GM12878 (cell line): ENCODE results near the gene TSPAN16. TPM values are rescaled to one million over a fixed set of nuclear protein-coding genes. Genes with fewer than 3 reads are reported as not detected.

ENCODE experiments used
- ATAC-seq: fragments of 200-7000 bp; cut with Tn5 transposase; 3 replicates; pipeline ENCODE4 v1.9.1; 2020; ENCODE audit warnings: mild to moderate bottlenecking, moderate library complexity
- BruUV-seq: library from RNA; stranded (reverse); fragments of 400-500 nt; replicated peaks from 2 replicates; lab custom pipeline; 2021; lab: Mats Ljungman, UMichigan
- CTCF ChIA-PET: fragments of 300-600 bp; sonication (Branson Sonifier 250); formaldehyde crosslinking; extraction: SDS; loops from one replicate; lab custom pipeline; 2021; ENCODE audit warnings: inconsistent platforms; lab: Yijun Ruan, JAX
- POLR2A ChIA-PET: fragments of 350-600 bp; formaldehyde crosslinking; extraction: SDS; loops from one replicate; lab custom pipeline; 2021; ENCODE audit warnings: inconsistent platforms; lab: Charles Lee
- RAD21 ChIA-PET: fragments of 300-600 bp; sonication (Branson Sonifier 250); formaldehyde crosslinking; loops from one replicate; lab custom pipeline; 2023; ENCODE audit warnings: antibody characterized with exemption; ENCODE audit not compliant: unreplicated experiment; lab: Charles Lee
- SMC1A ChIA-PET: fragments of 300-600 bp; sonication (Branson Sonifier 250); formaldehyde crosslinking; loops from one replicate; lab custom pipeline; 2023; ENCODE audit not compliant: unreplicated experiment, uncharacterized antibody; lab: Charles Lee
- DNase-seq: peaks from one replicate; pipeline ENCODE4 v3.0.0-alpha.2; 2011; ENCODE audit warnings: low read depth, low spot score
- FAIRE-seq: peaks from 3 replicates; lab custom pipeline; 2011; peaks lifted over from hg19 to GRCh38; lab: Jason Lieb, UNC
- H2AFZ ChIP-seq: 2 replicates; pipeline ENCODE4 v1.6.0; 2011; ENCODE audit warnings: low read depth, low read length, control low read depth; ENCODE audit not compliant: control insufficient read depth
- H3K27ac ChIP-seq: 2 replicates; pipeline ENCODE4 v1.5.1; 2011; ENCODE audit warnings: control low read depth; ENCODE audit not compliant: control insufficient read depth, insufficient read depth
- H3K27me3 ChIP-seq, 2 experiments: replicated peaks in 1 of 2; 2 replicates each; pipeline versions ENCODE4 v1.6.0 to v1.6.1; 2011; ENCODE audit warnings: low read length in 1 of 2; ENCODE audit not compliant: control insufficient read depth in 2 of 2, insufficient read depth in 2 of 2
- H3K36me3 ChIP-seq, 2 experiments: 2 replicates each; pipeline ENCODE4 v1.5.1; 2011; ENCODE audit warnings: low read length in 1 of 2; ENCODE audit not compliant: control insufficient read depth in 2 of 2, insufficient read depth in 2 of 2
- H3K4me1 ChIP-seq: 2 replicates; pipeline ENCODE4 v1.6.1; 2011; ENCODE audit warnings: mild to moderate bottlenecking, low read length, moderate library complexity, mixed read lengths; ENCODE audit not compliant: control insufficient read depth, insufficient read depth
- H3K4me2 ChIP-seq: 2 replicates; pipeline ENCODE4 v1.6.0; 2011; ENCODE audit warnings: control low read depth; ENCODE audit not compliant: control insufficient read depth, insufficient read depth
- H3K4me3 ChIP-seq: fragments of 200-600 bp; sonication (generic); 2 replicates; pipeline ENCODE4 v1.5.1; 2016
- H3K79me2 ChIP-seq: 2 replicates; pipeline ENCODE4 v1.6.0; 2011; ENCODE audit warnings: low read length; ENCODE audit not compliant: control insufficient read depth, insufficient read depth
- H3K9ac ChIP-seq: 2 replicates; pipeline ENCODE4 v1.8.0; 2011; ENCODE audit warnings: low read length, control low read depth, mixed read lengths; ENCODE audit not compliant: control insufficient read depth, insufficient read depth
- H3K9me3 ChIP-seq: replicated peaks from 3 replicates; pipeline ENCODE4 v1.5.1; 2011; ENCODE audit warnings: mild to moderate bottlenecking, low read length; ENCODE audit not compliant: control insufficient read depth, insufficient read depth
- H4K20me1 ChIP-seq: 2 replicates; pipeline ENCODE4 v1.6.0; 2011; ENCODE audit not compliant: control insufficient read depth, insufficient read depth
- CHD1 ChIP-seq: IDR thresholded peaks from 2 replicates; pipeline ENCODE4 v1.6.1; 2012; ENCODE audit warnings: low read depth, low read length, improper control_type of control experiment
- CHD2 ChIP-seq: IDR thresholded peaks from 2 replicates; pipeline ENCODE4 v1.6.1; 2011; ENCODE audit warnings: low read depth, low read length, improper control_type of control experiment, borderline replicate concordance
- GATAD2B ChIP-seq: fragments of 450-650 bp; conservative IDR thresholded peaks from 2 replicates; pipeline ENCODE4 v1.6.1; 2017; ENCODE audit warnings: low read depth, mild to moderate bottlenecking, moderate library complexity
- IKZF2 ChIP-seq, 2 experiments: fragments of 450-650 bp; IDR thresholded peaks; 2 replicates each; pipeline ENCODE4 v1.6.1; 2017; ENCODE audit warnings: mild to moderate bottlenecking in 2 of 2, moderate library complexity in 2 of 2
- NFIC ChIP-seq: IDR thresholded peaks from 2 replicates; pipeline ENCODE4 v1.6.1; 2012; ENCODE audit warnings: low read depth, mild to moderate bottlenecking, inconsistent platforms, low read length, moderate library complexity
- NFYA ChIP-seq: IDR thresholded peaks from 2 replicates; pipeline ENCODE4 v1.6.1; 2011; ENCODE audit warnings: low read depth, mild to moderate bottlenecking, low read length, improper control_type of control experiment, borderline replicate concordance
- NR2F1 ChIP-seq: fragments of 450-650 bp; conservative IDR thresholded peaks from 2 replicates; pipeline ENCODE4 v1.6.1; 2017; ENCODE audit warnings: mild to moderate bottlenecking
- SRF ChIP-seq, 2 experiments: IDR thresholded peaks; 2 replicates each; pipeline ENCODE4 v1.6.1; 2011; ENCODE audit warnings: low read depth in 2 of 2, low read length in 2 of 2, mild to moderate bottlenecking in 1 of 2, moderate library complexity in 1 of 2
- STAT1 ChIP-seq: fragments of 450-650 bp; conservative IDR thresholded peaks from 2 replicates; pipeline ENCODE4 v1.6.1; 2014; ENCODE audit warnings: antibody characterized with exemption, mild to moderate bottlenecking
- WGBS: methylation state at CpG from one replicate; pipeline ENCODE4 v1.1.6; 2016; ENCODE audit warnings: low lambda C conversion rate; ENCODE audit not compliant: insufficient replicate concordance, insufficient coverage; ENCODE audit errors: missing lambda C conversion rate; 5-methylcytosine and 5-hydroxymethylcytosine counted together
- in situ Hi-C: fragments of 300-500 bp; cut with MboI; formaldehyde crosslinking; loops from 9 replicates; pipeline ENCODE4 v1.14.3; 2018; ENCODE audit warnings: mixed read lengths
- intact Hi-C: fragments of 100-400 bp; cut with micrococcal nuclease; formaldehyde crosslinking; loops from one replicate; pipeline ENCODE4 v1.14.2; 2022; ENCODE audit not compliant: unreplicated experiment
- polyA plus RNA-seq, 11 experiments: library from polyadenylated mRNA; depleted of rRNA in 4 of 11; unstranded in 6 of 11; stranded (reverse) in 5 of 11; fragments of >200 nt; fragmentation: Nextera tagmentation in 4 of 11; fragmentation: Illumina TruSeq in 1 of 11; extraction: Ambion mirVana in 4 of 11; extraction: Trizol in 1 of 11; gene quantifications; 1 replicate in 1 of 11; 2 replicates in 10 of 11; pipeline versions ENCODE4 v1.2.1 to v1.2.3, GENCODE V29; 2011 to 2016; ENCODE audit warnings: inconsistent platforms in 2 of 11, missing spikeins in 2 of 11, low read depth in 1 of 11
- total RNA-seq, 4 experiments: library from RNA; depleted of rRNA in 3 of 4; stranded (reverse); fragments of >200 nt in 3 of 4; fragmentation: Illumina TruSeq in 1 of 4; extraction: Trizol in 1 of 4; gene quantifications; 2 replicates each; pipeline versions ENCODE4 v1.2.1 to v1.2.3, GENCODE V29; 2013 to 2021
- TF ChIP-seq, protein P1 (sequence below): fragments of 450-650 bp; IDR thresholded peaks from 2 replicates; pipeline ENCODE4 v1.6.1; 2016; ENCODE audit warnings: mild to moderate bottlenecking
- TF ChIP-seq, protein P2 (sequence below): fragments of 450-650 bp; IDR thresholded peaks from 2 replicates; pipeline ENCODE4 v1.6.1; 2018; ENCODE audit warnings: borderline replicate concordance, mild to moderate bottlenecking; ENCODE audit not compliant: partially characterized antibody
- TF ChIP-seq, protein P3 (sequence below): fragments of 450-650 bp; IDR thresholded peaks from 2 replicates; pipeline ENCODE4 v1.6.1; 2017; ENCODE audit warnings: mild to moderate bottlenecking, moderate library complexity

Gene TSPAN16
- total and polyA plus RNA-seq, 10 of the 15 experiments (the other 5 are each of a cell fraction or from before 2014, with no cell fraction given) = not detected

DNA sequence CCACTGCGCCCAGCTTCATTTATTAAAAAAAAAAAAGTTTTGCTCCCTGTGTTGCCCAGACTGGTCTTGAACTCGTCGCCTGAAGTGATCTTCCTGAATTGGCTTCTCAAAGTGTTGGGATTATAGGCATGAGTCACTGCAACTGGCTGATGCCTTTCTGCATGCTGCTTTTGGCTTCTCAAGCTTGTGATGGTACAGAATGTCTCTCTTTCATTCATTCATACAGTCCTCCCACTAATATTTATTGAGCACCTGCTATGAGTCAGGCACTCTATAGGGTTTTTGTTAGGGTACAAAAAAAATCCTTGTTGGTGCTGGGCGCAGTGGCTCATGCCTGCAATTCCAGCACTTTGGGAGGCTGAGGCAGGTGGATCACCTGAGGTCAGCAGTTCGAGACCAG, 9.0 kb downstream of the TSPAN16 start:
- Histone ChIP-seq H3K79me2 (no peaks in the 10 kb centered on the region), H3K9ac (no peak overlapping the region), H2AFZ (no peak overlapping the region), H3K4me3 (no peak overlapping the region), H3K27ac (no peak overlapping the region), H3K9me3 (no peaks in the 10 kb centered on the region), H3K27me3 (no peaks in the 10 kb centered on the region)
- DNase-seq (no peak), ATAC-seq (no peak)
- ChIA-PET CTCF (interaction anchor here (1.0 to 1.3 kb wide), 2 partner anchors 8 to 11 kb away, joined by 3 to 4 read pairs; no protein-coding TSS in a partner anchor), SMC1A (no interaction called here)
- WGBS = 68% methylated on average over 5 of the region's 5 CpGs
- BruUV-seq = no TSS peak
- intact Hi-C loops (no loop called here), in situ Hi-C loops (no loop called here)
- no peak for TF ChIP-seq STAT1
- no peak for TF ChIP-seq SRF (IDR thresholded peaks at IDR 0.05; ENCODE audit: low read depth in 2 of 2, low read length in 2 of 2)
- TF ChIP-seq, protein P1, sequence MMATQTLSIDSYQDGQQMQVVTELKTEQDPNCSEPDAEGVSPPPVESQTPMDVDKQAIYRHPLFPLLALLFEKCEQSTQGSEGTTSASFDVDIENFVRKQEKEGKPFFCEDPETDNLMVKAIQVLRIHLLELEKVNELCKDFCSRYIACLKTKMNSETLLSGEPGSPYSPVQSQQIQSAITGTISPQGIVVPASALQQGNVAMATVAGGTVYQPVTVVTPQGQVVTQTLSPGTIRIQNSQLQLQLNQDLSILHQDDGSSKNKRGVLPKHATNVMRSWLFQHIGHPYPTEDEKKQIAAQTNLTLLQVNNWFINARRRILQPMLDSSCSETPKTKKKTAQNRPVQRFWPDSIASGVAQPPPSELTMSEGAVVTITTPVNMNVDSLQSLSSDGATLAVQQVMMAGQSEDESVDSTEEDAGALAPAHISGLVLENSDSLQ = no peak
- TF ChIP-seq IKZF2 (IDR thresholded peaks at IDR 0.05) = no peak
- TF ChIP-seq, protein P2, sequence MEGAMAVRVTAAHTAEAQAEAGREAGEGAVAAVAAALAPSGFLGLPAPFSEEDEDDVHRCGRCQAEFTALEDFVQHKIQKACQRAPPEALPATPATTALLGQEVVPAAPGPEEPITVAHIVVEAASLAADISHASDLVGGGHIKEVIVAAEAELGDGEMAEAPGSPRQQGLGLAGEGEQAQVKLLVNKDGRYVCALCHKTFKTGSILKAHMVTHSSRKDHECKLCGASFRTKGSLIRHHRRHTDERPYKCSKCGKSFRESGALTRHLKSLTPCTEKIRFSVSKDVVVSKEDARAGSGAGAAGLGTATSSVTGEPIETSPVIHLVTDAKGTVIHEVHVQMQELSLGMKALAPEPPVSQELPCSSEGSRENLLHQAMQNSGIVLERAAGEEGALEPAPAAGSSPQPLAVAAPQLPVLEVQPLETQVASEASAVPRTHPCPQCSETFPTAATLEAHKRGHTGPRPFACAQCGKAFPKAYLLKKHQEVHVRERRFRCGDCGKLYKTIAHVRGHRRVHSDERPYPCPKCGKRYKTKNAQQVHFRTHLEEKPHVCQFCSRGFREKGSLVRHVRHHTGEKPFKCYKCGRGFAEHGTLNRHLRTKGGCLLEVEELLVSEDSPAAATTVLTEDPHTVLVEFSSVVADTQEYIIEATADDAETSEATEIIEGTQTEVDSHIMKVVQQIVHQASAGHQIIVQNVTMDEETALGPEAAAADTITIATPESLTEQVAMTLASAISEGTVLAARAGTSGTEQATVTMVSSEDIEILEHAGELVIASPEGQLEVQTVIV = no peak
- TF ChIP-seq NFIC = no peak
- no peak for TF ChIP-seq NR2F1
- TF ChIP-seq GATAD2B = no peak
- no peak for TF ChIP-seq NFYA
- no peak for TF ChIP-seq CHD1
- TF ChIP-seq CHD2 = no peak
- TF ChIP-seq, protein P3, sequence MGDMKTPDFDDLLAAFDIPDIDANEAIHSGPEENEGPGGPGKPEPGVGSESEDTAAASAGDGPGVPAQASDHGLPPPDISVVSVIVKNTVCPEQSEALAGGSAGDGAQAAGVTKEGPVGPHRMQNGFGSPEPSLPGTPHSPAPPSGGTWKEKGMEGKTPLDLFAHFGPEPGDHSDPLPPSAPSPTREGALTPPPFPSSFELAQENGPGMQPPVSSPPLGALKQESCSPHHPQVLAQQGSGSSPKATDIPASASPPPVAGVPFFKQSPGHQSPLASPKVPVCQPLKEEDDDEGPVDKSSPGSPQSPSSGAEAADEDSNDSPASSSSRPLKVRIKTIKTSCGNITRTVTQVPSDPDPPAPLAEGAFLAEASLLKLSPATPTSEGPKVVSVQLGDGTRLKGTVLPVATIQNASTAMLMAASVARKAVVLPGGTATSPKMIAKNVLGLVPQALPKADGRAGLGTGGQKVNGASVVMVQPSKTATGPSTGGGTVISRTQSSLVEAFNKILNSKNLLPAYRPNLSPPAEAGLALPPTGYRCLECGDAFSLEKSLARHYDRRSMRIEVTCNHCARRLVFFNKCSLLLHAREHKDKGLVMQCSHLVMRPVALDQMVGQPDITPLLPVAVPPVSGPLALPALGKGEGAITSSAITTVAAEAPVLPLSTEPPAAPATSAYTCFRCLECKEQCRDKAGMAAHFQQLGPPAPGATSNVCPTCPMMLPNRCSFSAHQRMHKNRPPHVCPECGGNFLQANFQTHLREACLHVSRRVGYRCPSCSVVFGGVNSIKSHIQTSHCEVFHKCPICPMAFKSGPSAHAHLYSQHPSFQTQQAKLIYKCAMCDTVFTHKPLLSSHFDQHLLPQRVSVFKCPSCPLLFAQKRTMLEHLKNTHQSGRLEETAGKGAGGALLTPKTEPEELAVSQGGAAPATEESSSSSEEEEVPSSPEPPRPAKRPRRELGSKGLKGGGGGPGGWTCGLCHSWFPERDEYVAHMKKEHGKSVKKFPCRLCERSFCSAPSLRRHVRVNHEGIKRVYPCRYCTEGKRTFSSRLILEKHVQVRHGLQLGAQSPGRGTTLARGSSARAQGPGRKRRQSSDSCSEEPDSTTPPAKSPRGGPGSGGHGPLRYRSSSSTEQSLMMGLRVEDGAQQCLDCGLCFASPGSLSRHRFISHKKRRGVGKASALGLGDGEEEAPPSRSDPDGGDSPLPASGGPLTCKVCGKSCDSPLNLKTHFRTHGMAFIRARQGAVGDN = no peak
- TF ChIP-seq, all 136 proteins: peak for 0
- ChIA-PET POLR2A (no interaction called here), RAD21 (no interaction called here)
- H3K4me2 ChIP-seq = no peak overlapping the region
- FAIRE-seq = no peak
- H4K20me1 ChIP-seq = no peaks in the 10 kb centered on the region
- H3K36me3 ChIP-seq = no peaks in the 10 kb centered on the region
- no peaks in the 10 kb centered on the region for H3K4me1 ChIP-seq
